Gastroesophageal sphincter (tissue), 3 donors: ENCODE results near the gene RHBDD1.

Source experiments
- EP300 ChIP-seq: sonication (generic); formaldehyde crosslinking; IDR thresholded peaks from one replicate; pipeline ENCODE4 v1.6.1; 2017; ENCODE audit warnings: antibody characterized with exemption, mild to moderate bottlenecking
- POLR2A ChIP-seq, 2 donors: fragments of 450-650 bp; IDR thresholded peaks; one replicate each; pipeline ENCODE4 v1.6.1; 2017; ENCODE audit warnings: antibody characterized with exemption in 2 of 2, mild to moderate bottlenecking in 2 of 2, moderate library complexity in 1 of 2
- POLR2AphosphoS5 ChIP-seq: sonication (generic); formaldehyde crosslinking; IDR thresholded peaks from one replicate; pipeline ENCODE4 v1.6.1; 2017; ENCODE audit warnings: antibody characterized with exemption
- TF ChIP-seq, protein P1 (sequence below), 4 experiments: fragments of 200-600 bp in 2 of 4; fragments of 450-650 bp in 2 of 4; sonication (generic) in 1 of 4; IDR thresholded peaks; one replicate each; pipeline ENCODE4 v1.5.1; 2017 to 2019; ENCODE audit warnings: antibody characterized with exemption in 4 of 4, mild to moderate bottlenecking in 2 of 4, moderate library complexity in 2 of 4

DNA sequence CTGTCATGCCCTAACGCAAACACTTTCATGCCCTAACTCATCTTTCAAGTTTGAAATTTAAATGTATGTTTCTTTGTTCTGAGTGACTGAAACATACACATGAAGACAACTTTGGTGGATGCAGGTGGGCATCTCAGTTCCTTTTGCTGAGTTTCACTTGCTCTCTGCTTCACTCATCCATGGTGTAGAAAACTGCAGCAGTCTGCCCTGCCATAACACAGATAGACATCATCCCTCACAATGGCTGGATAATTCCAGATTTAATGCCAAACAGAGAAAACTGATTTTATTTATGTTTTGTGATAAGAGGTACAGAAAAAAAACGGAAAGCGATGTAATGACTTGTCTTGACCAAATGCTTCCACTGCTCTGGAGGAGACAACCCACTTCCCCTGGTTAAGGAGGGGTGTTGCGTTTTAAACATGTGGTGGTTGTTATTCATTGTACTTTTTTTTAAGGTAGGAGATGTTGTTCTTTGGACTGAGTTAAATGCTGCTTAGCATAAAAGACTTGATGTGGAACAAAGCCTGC, 70.4 kb downstream of the RHBDD1 start:
- TF ChIP-seq, protein P1, sequence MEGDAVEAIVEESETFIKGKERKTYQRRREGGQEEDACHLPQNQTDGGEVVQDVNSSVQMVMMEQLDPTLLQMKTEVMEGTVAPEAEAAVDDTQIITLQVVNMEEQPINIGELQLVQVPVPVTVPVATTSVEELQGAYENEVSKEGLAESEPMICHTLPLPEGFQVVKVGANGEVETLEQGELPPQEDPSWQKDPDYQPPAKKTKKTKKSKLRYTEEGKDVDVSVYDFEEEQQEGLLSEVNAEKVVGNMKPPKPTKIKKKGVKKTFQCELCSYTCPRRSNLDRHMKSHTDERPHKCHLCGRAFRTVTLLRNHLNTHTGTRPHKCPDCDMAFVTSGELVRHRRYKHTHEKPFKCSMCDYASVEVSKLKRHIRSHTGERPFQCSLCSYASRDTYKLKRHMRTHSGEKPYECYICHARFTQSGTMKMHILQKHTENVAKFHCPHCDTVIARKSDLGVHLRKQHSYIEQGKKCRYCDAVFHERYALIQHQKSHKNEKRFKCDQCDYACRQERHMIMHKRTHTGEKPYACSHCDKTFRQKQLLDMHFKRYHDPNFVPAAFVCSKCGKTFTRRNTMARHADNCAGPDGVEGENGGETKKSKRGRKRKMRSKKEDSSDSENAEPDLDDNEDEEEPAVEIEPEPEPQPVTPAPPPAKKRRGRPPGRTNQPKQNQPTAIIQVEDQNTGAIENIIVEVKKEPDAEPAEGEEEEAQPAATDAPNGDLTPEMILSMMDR (IDR thresholded peaks at IDR 0.05) = no peak
- TF ChIP-seq POLR2AphosphoS5 (no peak), POLR2A (IDR thresholded peaks at IDR 0.05) (no peak), EP300 (no peak)
